Ascending aorta (tissue), 2 donors: Measurements from ENCODE around the gene RARB. TPM values are rescaled to one million over a fixed set of nuclear protein-coding genes. Genes with fewer than 3 reads are reported as not detected.

Experiments
- DNase-seq, 2 donors: peaks; one replicate each; pipeline ENCODE4 v3.0.0-alpha.2; 2019; ENCODE audit warnings: low spot score in 2 of 2
- H3K27ac ChIP-seq, 2 donors: fragments of 200-600 bp; sonication (generic); one replicate each; pipeline ENCODE4 v1.5.1; 2016 to 2017; ENCODE audit warnings: mild to moderate bottlenecking in 1 of 2
- H3K27me3 ChIP-seq: fragments of 200-600 bp; sonication (generic); one replicate; pipeline ENCODE4 v1.5.1; 2017
- H3K36me3 ChIP-seq, 2 donors: fragments of 200-600 bp; sonication (generic); one replicate each; pipeline ENCODE4 v1.5.1; 2016
- H3K4me1 ChIP-seq, 2 donors: fragments of 200-600 bp; sonication (generic); one replicate each; pipeline ENCODE4 v1.5.1; 2016 to 2017; ENCODE audit warnings: mild to moderate bottlenecking in 1 of 2
- H3K4me3 ChIP-seq, 2 donors: fragments of 200-600 bp; sonication (generic); one replicate each; pipeline ENCODE4 v1.5.1; 2016 to 2017; ENCODE audit warnings: mild to moderate bottlenecking in 1 of 2
- H3K9me3 ChIP-seq, 2 donors: fragments of 200-600 bp; sonication (generic); one replicate each; pipeline ENCODE4 v1.5.1; 2016
- CTCF ChIP-seq, 3 experiments: fragments of 200-600 bp in 2 of 3; fragments of 450-650 bp in 1 of 3; sonication (generic) in 2 of 3; IDR thresholded peaks; one replicate each; pipeline ENCODE4 v1.5.1; 2016 to 2019; ENCODE audit warnings: antibody characterized with exemption in 3 of 3, mild to moderate bottlenecking in 1 of 3, moderate library complexity in 1 of 3
- intact Hi-C: fragments of 100-400 bp; cut with DNase I; formaldehyde crosslinking; loops from one replicate; pipeline ENCODE4 v1.15.1; 2023
- total RNA-seq: library from RNA; depleted of rRNA; stranded (reverse); fragments of >200 nt; gene quantifications from one replicate; pipeline ENCODE4 v1.1.0, GENCODE V29; 2016

Gene RARB
- total RNA-seq, 1 donor from 2014 or later = 52.7 TPM

DNA sequence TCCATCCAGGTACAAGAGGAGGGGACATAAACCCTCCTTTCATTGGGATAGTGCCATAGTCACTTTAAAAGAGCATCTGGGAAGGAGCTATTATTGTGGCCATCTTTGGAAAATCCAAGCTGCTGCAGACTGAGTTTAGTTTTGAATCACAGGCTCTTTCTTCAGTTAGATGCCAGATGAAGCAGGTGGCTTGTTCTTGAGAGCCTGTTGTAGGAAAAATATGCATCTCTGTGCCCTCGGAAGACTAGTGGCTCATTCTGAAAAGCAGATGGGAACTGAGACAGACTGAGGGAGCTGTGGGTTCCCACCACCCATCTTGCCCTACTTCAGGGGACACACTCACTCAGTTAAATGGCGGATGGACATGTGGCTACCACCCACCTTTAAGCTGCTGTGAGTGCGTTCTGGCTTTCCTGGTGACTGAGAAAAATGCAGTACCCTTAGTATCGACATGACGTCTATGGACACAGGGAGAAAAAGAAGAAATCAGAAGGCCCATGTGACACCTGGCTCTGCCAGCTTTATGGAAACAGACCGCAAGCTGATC, 50.2 kb downstream of the RARB start:
- no peak for TF ChIP-seq CTCF (IDR thresholded peaks at IDR 0.05)
- Histone ChIP-seq H3K4me1 (peaks cover 5 to 6% of the 10 kb centered on the region in 2 donors), H3K27me3 (no peaks in the 10 kb centered on the region), H3K36me3 (no peaks in the 10 kb centered on the region), H3K9me3 (no peaks in the 10 kb centered on the region), H3K4me3 (no peak overlapping the region), H3K27ac (peak overlapping the region in 1 of 2 donors; percentile 35)
- intact Hi-C loops = no loop called here
- no peak for DNase-seq

DNA sequence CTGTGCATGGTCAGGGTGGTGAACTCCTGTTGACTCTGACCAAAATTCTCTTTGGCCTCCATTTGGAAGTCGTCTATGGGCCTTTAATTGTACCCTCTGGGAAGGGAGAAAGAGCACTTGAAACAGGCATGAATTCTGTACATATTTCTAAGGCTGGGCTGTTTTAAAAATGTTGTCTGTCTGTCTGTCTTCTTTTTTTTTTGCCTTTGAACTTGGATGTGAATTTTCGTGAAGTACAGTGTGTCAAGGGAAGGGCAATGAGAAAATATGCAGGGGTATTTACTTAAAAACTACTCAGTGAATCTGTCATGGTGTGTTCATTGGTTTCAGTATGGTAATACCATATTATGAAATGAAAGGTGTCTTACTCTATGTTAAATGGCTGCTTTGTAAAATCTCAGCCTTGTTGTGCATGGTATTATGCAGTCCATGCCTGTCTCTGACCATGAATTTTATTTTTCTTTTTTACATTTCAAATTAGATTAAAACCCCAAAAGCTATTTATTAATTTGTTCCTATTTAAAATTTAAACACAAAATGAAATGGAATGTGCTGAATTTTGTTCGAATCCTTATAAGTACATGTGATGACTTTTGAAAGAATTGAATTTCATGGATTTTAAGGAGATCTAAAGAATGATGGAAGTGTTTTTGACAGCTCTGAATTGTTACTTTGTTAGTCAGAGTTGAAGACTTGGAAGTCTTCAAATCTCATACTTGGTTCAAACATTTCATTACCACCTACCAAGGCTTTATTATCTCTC, 51.1 kb downstream of the RARB start:
- TF ChIP-seq CTCF (IDR thresholded peaks at IDR 0.05) = no peak
- Histone ChIP-seq H3K9me3 (no peaks in the 10 kb centered on the region), H3K27me3 (no peaks in the 10 kb centered on the region), H3K36me3 (no peaks in the 10 kb centered on the region), H3K4me1 (peaks cover 3 to 5% of the 10 kb centered on the region in 2 donors), H3K4me3 (no peak overlapping the region), H3K27ac (peak overlapping the region in 1 of 2 donors; percentile 35)
- DNase-seq = no peak
- intact Hi-C loops = no loop called here

DNA sequence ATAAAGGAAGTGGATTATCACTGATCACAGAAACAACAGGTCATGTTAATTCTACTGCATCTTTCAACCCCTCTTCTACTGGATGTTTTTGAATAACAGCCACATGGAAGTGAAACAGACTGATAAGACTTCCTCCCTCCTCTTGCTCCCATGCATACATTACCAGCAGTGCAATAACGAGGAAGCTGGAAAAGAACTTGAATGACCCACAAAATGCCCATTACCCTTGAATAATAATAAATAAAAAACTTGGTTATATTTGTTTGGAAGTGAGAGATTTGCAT, 51.6 kb downstream of the RARB start:
- H3K4me1 ChIP-seq = peaks cover 0 to 5% of the 10 kb centered on the region in 2 donors
- DNase-seq = no peak
- H3K27me3 ChIP-seq = no peaks in the 10 kb centered on the region
- no peak overlapping the region for H3K27ac ChIP-seq
- intact Hi-C loops = no loop called here
- H3K4me3 ChIP-seq = no peak overlapping the region
- H3K36me3 ChIP-seq = no peaks in the 10 kb centered on the region
- H3K9me3 ChIP-seq = no peaks in the 10 kb centered on the region
- TF ChIP-seq CTCF (IDR thresholded peaks at IDR 0.05) = no peak

GRCh38 chr3:25480811-25481210, 52.7 kb downstream of the RARB start:
- H3K27me3 ChIP-seq = no peaks in the 10 kb centered on the region
- no peak for TF ChIP-seq CTCF (IDR thresholded peaks at IDR 0.05)
- H3K4me1 ChIP-seq = peaks cover 0 to 5% of the 10 kb centered on the region in 2 donors
- no peaks in the 10 kb centered on the region for H3K9me3 ChIP-seq
- no peak overlapping the region for H3K4me3 ChIP-seq
- no peak overlapping the region for H3K27ac ChIP-seq
- no peaks in the 10 kb centered on the region for H3K36me3 ChIP-seq
- no peak for DNase-seq
- intact Hi-C loops = no loop called here

GRCh38 chr3:25481386-25481785, 53.3 kb downstream of the RARB start:
- Histone ChIP-seq H3K9me3 (no peaks in the 10 kb centered on the region), H3K27me3 (no peaks in the 10 kb centered on the region), H3K4me3 (no peak overlapping the region), H3K4me1 (peaks cover 0 to 5% of the 10 kb centered on the region in 2 donors), H3K27ac (no peak overlapping the region), H3K36me3 (no peaks in the 10 kb centered on the region)
- intact Hi-C loops = no loop called here
- TF ChIP-seq CTCF (IDR thresholded peaks at IDR 0.05) = no peak
- no peak for DNase-seq
